Measurements from ENCODE around the gene YEATS2.

The YEATS2 gene

DNA sequence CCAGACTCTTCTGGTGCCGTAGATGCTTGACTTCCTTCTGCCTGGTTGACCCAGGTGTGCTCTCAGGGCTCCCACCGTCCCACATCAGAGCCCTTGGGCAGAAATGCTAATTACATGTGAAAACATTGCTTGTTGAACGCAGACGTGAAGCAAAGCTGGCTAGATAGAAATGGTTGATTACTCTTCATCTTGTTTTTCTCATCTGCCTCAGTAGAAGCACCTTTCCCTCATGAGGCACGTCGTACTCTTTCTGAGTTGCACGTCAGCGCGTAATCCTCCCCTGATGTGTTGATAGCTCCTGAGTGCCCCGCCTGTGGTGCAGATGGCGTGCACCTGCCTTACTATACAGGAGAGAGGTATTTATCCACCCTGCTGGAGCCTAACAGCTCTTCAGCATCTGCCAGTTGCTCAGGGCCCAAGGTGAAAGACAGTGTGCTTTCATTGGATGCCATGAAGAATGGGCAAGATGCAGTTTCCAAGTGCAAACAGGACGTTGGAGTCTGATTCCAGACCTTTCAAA is 109.7 kb downstream of the YEATS2 start:
- Histone ChIP-seq H3K4me3 (ENCODE audit: low read length) (no peak overlapping the region), H3K9ac (ENCODE audit: low read depth, low read length) (no peak overlapping the region), H3K4me1 (ENCODE audit: insufficient read depth, low read length) (no peaks in the 10 kb centered on the region), H3K9me3 (ENCODE audit: insufficient read depth, low read depth, low read length) (no peaks in the 10 kb centered on the region), H3K27me3 (ENCODE audit: insufficient read depth, low read length) (no peaks in the 10 kb centered on the region), H3K27ac (ENCODE audit: low read length) (no peak overlapping the region), H3K36me3 (ENCODE audit: insufficient read depth, low read depth, low read length) (peaks cover 99% of the 10 kb centered on the region)

DNA sequence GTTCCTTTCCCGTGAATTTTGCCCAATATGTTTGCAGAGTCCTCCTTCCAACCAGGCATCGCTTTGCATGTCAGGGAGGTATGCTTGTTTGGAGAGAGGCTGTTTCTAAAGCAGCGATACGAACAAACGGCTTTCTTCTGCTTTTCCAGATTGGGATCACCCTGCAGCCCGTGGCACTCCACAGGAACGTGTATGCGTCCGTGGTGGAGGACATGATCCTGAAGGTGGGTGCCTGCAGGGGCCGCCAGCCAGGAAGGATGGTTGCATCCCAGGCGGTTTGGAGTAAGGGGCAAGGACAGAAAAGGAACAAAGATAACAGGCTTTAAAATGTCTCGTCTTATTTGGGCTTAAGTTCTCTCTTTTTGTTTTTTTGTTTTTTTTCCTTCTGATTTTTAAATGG is 110.3 kb downstream of the YEATS2 start:
- no peak overlapping the region for H3K9ac ChIP-seq (ENCODE audit: low read depth, low read length)
- no peak overlapping the region for H3K27ac ChIP-seq (ENCODE audit: low read length)
- no peaks in the 10 kb centered on the region for H3K4me1 ChIP-seq (ENCODE audit: insufficient read depth, low read length)
- peaks cover 99% of the 10 kb centered on the region for H3K36me3 ChIP-seq (ENCODE audit: insufficient read depth, low read depth, low read length)
- no peaks in the 10 kb centered on the region for H3K27me3 ChIP-seq (ENCODE audit: insufficient read depth, low read length)
- no peak overlapping the region for H3K4me3 ChIP-seq (ENCODE audit: low read length)
- no peaks in the 10 kb centered on the region for H3K9me3 ChIP-seq (ENCODE audit: insufficient read depth, low read depth, low read length)

- H3K9me3 ChIP-seq (ENCODE audit: insufficient read depth, low read depth, low read length): no peaks in the 10 kb centered on the region
- no peak overlapping the region for H3K4me3 ChIP-seq (ENCODE audit: low read length)
- H3K4me1 ChIP-seq (ENCODE audit: insufficient read depth, low read length): no peaks in the 10 kb centered on the region
- H3K36me3 ChIP-seq (ENCODE audit: insufficient read depth, low read depth, low read length): peaks cover 94% of the 10 kb centered on the region
- H3K27me3 ChIP-seq (ENCODE audit: insufficient read depth, low read length): no peaks in the 10 kb centered on the region
- H3K27ac ChIP-seq (ENCODE audit: low read length): no peak overlapping the region
- H3K9ac ChIP-seq (ENCODE audit: low read depth, low read length): no peak overlapping the region
These were observed 110.8 kb downstream of the YEATS2 start for GRCh38 chr3:183808355-183808754.

GRCh38 chr3:183809270-183809669 is 111.7 kb downstream of the YEATS2 start:
- peaks cover 85% of the 10 kb centered on the region for H3K36me3 ChIP-seq (ENCODE audit: insufficient read depth, low read depth, low read length)
- H3K9ac ChIP-seq (ENCODE audit: low read depth, low read length): no peak overlapping the region
- no peak overlapping the region for H3K27ac ChIP-seq (ENCODE audit: low read length)
- H3K4me1 ChIP-seq (ENCODE audit: insufficient read depth, low read length): no peaks in the 10 kb centered on the region
- no peaks in the 10 kb centered on the region for H3K27me3 ChIP-seq (ENCODE audit: insufficient read depth, low read length)
- no peak overlapping the region for H3K4me3 ChIP-seq (ENCODE audit: low read length)
- no peaks in the 10 kb centered on the region for H3K9me3 ChIP-seq (ENCODE audit: insufficient read depth, low read depth, low read length)

DNA sequence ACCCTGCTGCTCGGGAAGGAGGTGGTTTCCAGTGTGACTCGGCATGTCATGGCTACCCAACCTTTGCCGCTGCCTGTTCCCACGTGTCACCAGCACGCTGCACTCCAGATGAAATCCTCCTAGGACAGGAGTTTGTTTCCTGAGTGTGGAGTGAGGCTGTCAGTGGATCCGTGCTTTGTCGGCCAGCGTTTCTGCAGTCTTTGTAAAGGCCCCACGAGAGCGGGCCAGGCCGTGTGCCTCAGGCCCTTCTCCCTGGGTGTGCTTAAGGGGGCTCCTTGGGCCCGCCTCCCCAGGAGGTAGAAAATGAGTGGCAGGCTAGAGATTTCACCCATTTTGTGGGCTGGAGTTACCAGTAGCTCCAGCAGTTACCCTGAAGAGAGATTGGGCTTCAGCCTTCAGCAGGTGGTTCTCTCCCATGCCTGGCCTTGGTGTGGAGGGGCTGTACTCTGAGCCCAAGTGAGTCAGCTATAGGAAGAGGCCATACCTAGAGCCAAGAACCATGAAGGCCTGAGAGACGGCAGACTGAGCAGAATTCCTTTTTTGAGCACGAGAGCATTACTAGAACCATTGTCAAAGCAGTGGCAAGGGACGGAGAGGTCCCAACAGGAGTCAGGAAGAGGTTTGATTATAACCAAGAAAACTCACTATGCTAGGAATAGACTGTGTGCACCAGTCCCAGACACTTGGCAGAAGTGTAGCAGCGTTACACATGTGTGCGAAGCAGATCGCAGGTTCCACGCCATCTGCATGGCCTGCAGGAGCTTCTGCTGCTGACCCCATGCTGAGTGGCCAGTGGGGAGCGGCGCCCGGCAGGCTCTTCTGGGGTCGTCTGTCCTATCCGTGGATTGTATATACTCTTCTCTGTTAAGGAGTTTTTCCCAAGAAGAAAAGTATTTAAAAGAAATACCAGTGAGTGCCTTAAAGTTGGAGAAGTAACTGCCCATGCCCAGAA is 113.3 kb downstream of the YEATS2 start:
- no peak overlapping the region for H3K27ac ChIP-seq (ENCODE audit: low read length)
- no peaks in the 10 kb centered on the region for H3K27me3 ChIP-seq (ENCODE audit: insufficient read depth, low read length)
- H3K9me3 ChIP-seq (ENCODE audit: insufficient read depth, low read depth, low read length): no peaks in the 10 kb centered on the region
- no peak overlapping the region for H3K4me3 ChIP-seq (ENCODE audit: low read length)
- H3K4me1 ChIP-seq (ENCODE audit: insufficient read depth, low read length): no peaks in the 10 kb centered on the region
- H3K36me3 ChIP-seq (ENCODE audit: insufficient read depth, low read depth, low read length): peaks cover 69% of the 10 kb centered on the region
- H3K9ac ChIP-seq (ENCODE audit: low read depth, low read length): no peak overlapping the region

DNA sequence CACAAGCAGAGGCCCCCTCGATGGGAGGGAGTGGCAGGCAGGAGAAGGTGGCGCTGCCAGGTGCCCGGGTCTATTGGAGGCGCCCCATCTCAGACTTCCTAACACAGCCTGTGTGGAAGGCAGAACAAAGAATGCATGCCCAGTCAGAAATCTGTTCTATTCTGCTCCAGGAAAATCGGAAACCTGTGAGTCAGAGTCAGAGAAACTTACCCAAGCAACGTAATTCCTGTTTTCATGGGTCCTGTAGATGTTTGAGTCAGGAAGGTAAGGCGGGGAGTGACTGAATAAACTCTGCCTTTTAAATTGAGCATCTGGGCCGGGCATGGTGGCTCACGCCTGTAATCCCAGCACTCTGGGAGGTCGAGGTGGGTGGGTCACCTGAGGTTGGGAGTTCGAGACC is 114.0 kb downstream of the YEATS2 start:
- no peaks in the 10 kb centered on the region for H3K4me1 ChIP-seq (ENCODE audit: insufficient read depth, low read length)
- H3K27ac ChIP-seq (ENCODE audit: low read length): no peak overlapping the region
- peaks cover 69% of the 10 kb centered on the region for H3K36me3 ChIP-seq (ENCODE audit: insufficient read depth, low read depth, low read length)
- no peaks in the 10 kb centered on the region for H3K9me3 ChIP-seq (ENCODE audit: insufficient read depth, low read depth, low read length)
- no peak overlapping the region for H3K9ac ChIP-seq (ENCODE audit: low read depth, low read length)
- H3K4me3 ChIP-seq (ENCODE audit: low read length): no peak overlapping the region
- no peaks in the 10 kb centered on the region for H3K27me3 ChIP-seq (ENCODE audit: insufficient read depth, low read length)

GRCh38 chr3:183812761-183813445 is 115.3 kb downstream of the YEATS2 start:
- peaks cover 60% of the 10 kb centered on the region for H3K36me3 ChIP-seq (ENCODE audit: insufficient read depth, low read depth, low read length)
- H3K9me3 ChIP-seq (ENCODE audit: insufficient read depth, low read depth, low read length): no peaks in the 10 kb centered on the region
- no peak overlapping the region for H3K4me3 ChIP-seq (ENCODE audit: low read length)
- no peak overlapping the region for H3K27ac ChIP-seq (ENCODE audit: low read length)
- H3K9ac ChIP-seq (ENCODE audit: low read depth, low read length): no peak overlapping the region
- no peaks in the 10 kb centered on the region for H3K27me3 ChIP-seq (ENCODE audit: insufficient read depth, low read length)
- H3K4me1 ChIP-seq (ENCODE audit: insufficient read depth, low read length): no peaks in the 10 kb centered on the region

- no peaks in the 10 kb centered on the region for H3K9me3 ChIP-seq (ENCODE audit: insufficient read depth, low read depth, low read length)
- H3K4me3 ChIP-seq (ENCODE audit: low read length): no peak overlapping the region
- no peaks in the 10 kb centered on the region for H3K4me1 ChIP-seq (ENCODE audit: insufficient read depth, low read length)
- H3K9ac ChIP-seq (ENCODE audit: low read depth, low read length): no peak overlapping the region
- H3K36me3 ChIP-seq (ENCODE audit: insufficient read depth, low read depth, low read length): peaks cover 47% of the 10 kb centered on the region
- no peaks in the 10 kb centered on the region for H3K27me3 ChIP-seq (ENCODE audit: insufficient read depth, low read length)
- no peak overlapping the region for H3K27ac ChIP-seq (ENCODE audit: low read length)
These were observed 116.6 kb downstream of the YEATS2 start for GRCh38 chr3:183814240-183814639.

- no peaks in the 10 kb centered on the region for H3K4me1 ChIP-seq (ENCODE audit: insufficient read depth, low read length)
- H3K27me3 ChIP-seq (ENCODE audit: insufficient read depth, low read length): no peaks in the 10 kb centered on the region
- H3K9me3 ChIP-seq (ENCODE audit: insufficient read depth, low read depth, low read length): no peaks in the 10 kb centered on the region
- no peak overlapping the region for H3K4me3 ChIP-seq (ENCODE audit: low read length)
- no peak overlapping the region for H3K9ac ChIP-seq (ENCODE audit: low read depth, low read length)
- H3K27ac ChIP-seq (ENCODE audit: low read length): no peak overlapping the region
- H3K36me3 ChIP-seq (ENCODE audit: insufficient read depth, low read depth, low read length): peaks cover 34% of the 10 kb centered on the region
These were observed 118.0 kb downstream of the YEATS2 start for GRCh38 chr3:183815563-183815940.

DNA sequence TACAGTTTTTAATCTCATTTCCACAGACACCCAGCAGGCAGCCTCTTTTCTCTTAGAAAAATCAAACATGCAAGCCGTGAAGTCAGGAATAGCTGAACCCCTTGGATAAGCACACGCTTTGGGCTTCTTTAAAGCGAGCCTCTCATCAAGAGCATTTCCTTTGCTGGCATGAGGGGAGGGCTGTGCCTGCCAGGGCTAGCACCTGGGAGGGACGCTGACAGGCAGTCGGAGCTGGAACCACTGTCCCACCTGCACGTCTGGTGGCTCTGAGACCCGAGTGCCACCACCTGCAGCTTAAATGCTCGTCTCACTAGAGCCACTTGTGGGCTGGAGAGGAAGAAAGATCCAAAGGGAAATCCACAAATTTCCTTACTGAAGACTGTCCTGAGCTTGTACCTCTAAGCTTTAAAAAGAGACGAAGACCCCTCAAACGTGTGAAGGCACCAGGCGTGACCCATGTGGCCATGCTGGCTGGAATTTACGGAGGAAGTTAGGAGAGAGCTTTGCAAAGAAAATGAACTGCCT is 118.4 kb downstream of the YEATS2 start:
- no peak overlapping the region for H3K9ac ChIP-seq (ENCODE audit: low read depth, low read length)
- no peaks in the 10 kb centered on the region for H3K27me3 ChIP-seq (ENCODE audit: insufficient read depth, low read length)
- H3K4me3 ChIP-seq (ENCODE audit: low read length): no peak overlapping the region
- H3K9me3 ChIP-seq (ENCODE audit: insufficient read depth, low read depth, low read length): no peaks in the 10 kb centered on the region
- H3K27ac ChIP-seq (ENCODE audit: low read length): no peak overlapping the region
- no peaks in the 10 kb centered on the region for H3K4me1 ChIP-seq (ENCODE audit: insufficient read depth, low read length)
- peaks cover 29% of the 10 kb centered on the region for H3K36me3 ChIP-seq (ENCODE audit: insufficient read depth, low read depth, low read length)

DNA sequence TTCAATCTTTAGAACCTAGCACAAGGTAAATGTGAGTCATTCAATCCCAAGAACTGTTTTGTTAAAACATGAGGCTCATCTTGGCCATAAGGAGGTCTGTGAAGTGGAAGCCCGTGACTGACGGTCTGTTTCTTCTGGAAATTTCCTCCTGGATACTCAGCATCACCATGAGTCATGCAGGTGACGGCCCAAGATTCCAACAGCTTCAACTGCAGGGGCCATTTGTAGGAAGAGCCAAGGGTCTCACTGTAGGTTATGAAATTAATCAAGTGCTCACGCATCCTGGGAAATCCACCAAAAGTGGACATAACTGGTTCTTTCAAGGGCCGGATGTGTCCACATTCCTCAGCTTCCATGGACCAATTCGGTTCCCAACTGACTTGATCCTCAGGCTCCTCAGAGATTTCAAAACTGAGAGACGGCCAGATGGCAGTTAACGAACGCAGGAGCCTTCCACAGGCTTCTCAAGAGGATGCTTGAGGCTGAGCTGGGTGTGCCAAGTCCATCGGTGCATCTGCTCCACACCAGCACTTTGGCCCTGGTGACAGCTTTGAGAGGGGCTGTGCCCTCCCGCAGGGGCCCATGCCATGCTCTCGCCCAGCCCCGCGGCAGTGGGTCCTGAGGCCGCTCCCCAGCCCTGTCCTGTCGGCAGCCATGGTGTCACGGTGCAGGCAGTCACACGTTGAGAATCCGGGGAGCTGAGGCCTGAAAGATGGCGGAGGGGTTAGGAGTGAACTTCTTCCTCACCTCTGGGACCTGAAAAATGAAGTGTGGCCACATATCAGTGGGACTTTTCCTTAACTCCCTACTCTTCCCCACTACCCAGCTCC is 119.3 kb downstream of the YEATS2 start:
- no peaks in the 10 kb centered on the region for H3K27me3 ChIP-seq (ENCODE audit: insufficient read depth, low read length)
- peaks cover 20% of the 10 kb centered on the region for H3K36me3 ChIP-seq (ENCODE audit: insufficient read depth, low read depth, low read length)
- no peak overlapping the region for H3K9ac ChIP-seq (ENCODE audit: low read depth, low read length)
- H3K4me3 ChIP-seq (ENCODE audit: low read length): no peak overlapping the region
- no peaks in the 10 kb centered on the region for H3K4me1 ChIP-seq (ENCODE audit: insufficient read depth, low read length)
- no peaks in the 10 kb centered on the region for H3K9me3 ChIP-seq (ENCODE audit: insufficient read depth, low read depth, low read length)
- no peak overlapping the region for H3K27ac ChIP-seq (ENCODE audit: low read length)

All from iPS-20b (cell line).